COLO829 (cell line): ENCODE measurements around the gene ZFP62.

Source experiments
- DNase-seq: peaks from one replicate; pipeline ENCODE4 v3.0.0; 2012; ENCODE audit warnings: low spot score

Gene ZFP62

DNA sequence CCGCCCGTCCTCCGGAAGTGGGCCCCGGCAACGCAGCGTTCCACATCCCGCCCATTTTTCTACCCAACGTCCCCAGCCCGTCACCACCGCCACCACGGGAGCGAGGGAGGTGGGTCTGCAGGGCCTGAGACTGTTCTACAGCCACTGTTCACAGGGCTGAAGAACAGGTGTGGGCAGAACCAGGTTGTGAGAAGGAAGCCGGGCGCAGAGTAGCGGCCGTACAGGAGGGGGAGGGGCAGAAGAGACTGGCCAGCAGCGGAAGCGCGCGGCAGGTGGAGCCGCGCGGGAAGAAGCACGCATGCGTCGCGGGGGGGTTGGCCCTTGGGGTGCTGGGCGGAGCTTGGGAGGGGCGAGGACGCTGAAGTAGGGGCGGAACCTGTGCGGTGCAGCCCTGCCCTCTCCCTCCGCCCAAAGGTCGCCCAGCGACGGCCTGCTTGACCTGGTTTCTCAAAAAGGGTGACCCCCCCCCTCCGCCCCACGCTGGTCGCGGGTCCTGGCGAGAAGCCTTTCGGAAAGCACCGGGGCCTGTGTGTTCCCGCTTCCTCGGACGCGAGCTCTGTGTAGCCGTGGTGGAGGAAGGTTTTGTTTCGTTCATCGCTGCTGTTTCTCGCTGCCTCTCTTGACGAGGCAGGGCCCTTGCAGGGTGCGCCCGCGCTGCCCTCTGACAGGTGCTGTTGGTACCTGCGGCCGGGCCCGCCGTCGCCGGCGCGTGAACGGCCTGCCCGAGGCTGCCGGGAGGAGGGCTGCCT, 50.7 kb downstream of the ZFP62 start:
- DNase-seq = peak; percentile 79

DNA sequence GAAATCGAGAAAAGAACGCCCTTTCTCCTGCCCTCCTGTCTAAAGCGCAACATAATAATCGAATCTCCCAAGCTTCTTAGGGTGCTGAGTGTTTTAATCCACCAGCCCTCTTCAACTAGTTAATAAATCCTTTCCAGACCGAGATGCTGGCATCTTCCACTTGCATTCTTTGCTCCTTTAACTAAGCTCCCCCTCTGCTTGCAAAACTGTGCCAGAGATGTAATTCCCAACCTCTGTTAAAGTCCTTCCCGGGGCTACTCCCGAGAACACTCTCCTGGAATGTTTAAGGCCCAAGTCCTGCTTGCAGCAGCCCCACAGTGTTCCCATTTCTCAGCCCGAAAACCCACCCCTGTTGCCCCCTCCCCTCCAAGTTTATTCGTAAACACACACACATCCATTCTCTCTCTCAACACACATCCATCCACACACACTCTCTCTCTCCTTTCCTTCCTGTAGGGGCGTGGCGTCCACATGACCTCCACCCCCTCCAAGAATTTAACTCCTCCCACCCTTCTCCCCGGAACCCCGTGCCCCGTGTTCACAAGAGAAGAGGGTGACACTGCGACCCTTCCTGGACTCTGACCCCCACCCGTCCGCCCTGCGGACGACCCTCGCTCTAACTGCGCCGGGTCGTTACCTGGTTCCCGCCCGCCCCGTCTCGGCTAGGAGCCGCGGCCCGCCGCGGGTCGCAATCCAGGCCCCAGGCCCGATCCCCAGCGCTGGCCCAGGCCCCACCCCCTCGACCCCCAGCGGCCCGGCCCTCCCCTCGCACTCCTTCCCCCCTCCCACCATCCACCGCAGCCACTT, 51.5 kb downstream of the ZFP62 start:
- peak; percentile 69 for DNase-seq

DNA sequence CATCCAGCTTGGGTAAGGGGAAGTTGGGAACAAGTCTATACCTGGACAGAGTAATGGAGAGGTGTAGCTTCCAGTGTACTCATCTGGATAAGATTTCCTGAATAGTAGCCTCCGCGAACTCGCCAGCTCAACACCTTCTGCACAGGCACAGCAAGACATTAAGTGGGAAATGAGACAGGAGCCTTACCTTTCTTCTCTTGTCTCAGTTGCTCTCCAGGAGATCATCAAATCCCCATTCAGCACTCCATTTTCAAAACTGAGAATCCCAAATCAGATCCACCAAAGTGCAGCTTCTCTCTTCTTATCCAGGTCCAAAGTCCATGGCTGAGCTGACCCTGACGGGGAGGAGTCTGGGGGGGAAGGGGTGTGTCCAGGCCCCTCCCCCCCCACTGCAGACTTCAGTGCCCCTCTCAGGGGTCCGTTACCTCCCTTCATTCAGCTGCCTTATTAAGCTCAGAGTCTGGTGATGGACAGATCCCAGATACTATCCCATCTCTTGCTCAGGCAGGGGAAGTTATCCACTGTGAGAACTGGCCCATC, 52.5 kb downstream of the ZFP62 start:
- DNase-seq = no peak

DNA sequence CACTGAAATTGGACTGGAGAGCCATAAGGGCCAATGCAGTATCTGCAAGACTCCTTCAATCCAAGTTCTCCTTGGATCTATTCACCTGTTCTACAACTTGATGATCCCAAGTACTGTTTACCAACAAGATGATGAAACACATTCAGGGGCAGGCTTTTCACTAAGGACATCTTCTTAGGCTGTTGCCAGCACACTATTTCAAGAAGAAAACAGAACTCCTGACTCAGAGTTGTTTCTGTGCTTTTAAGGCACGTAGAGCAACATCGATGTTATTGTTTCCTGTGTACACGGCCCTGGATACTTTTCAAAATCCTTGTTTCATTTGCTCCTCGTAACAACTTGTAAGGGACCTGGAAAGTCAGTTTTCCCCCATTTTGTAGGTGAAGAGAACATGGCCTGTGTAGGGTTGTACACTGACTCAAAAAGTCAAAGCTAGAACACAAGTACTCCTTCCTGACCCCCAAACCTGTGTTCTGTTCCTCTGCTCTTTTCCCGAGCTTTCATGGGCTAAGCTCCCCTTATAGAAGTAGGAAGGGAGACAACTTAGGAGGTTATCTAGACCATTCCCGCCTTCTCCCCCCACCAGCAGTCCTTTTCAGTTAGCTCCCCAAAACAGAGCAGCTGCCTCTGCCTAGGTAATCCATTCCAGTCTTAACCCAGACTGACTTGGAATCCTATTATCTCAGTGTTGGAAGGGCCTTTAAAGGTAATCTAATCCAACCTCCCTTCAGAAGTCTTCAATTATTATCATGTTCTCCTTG, 53.2 kb downstream of the ZFP62 start:
- DNase-seq = no peak

DNA sequence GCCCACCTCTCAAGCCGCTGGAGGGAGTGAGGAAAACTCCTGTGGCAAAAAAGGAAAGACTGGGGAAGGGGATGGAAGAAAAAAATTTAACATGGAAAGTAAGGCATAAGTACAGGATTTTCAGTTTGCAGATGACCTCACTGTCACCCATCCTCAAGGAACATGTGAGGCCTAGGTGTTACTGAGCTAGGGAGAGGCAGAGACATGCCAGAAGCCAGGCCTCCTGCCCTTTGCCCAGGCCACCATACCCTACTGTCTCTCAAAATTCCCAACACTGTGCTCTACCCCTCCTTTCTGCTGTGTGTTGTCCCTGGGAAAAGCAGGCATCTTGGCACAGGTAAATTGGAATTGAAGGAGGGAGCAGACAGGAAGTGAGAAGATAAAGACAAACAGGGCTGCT, 54.0 kb downstream of the ZFP62 start:
- DNase-seq = no peak

DNA sequence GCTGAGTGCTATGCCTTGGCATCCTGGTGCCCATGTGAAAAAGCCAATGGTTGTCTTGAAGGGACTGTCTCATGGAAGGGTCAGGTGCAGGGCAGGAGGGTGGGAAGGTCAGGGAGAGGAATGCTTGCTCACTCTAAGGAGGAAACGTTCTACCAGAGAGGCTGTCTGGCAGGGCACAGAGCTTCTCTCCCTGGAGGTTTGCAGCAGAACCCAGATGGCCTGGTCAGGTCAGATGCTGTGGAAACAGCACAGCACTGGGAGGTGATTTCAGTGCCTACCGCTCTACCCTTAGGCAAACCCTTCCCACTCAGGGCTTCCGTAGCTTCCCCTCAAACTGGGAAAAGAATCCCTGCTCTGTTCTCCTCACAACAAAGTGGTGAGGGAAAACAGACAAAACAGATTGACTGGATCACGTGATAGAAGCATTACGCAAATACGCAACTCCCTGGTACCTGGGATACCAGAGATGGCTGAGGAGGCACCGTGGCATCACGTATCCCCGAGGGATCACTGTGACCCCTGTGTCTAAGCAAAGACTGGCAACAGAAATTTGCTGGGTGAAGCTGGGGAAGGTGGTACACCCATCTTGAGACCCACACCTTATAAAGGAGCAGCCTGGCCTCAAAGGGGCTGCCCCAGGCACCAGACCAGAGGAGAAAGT, 54.6 kb downstream of the ZFP62 start:
- peak; percentile 49 for DNase-seq

DNA sequence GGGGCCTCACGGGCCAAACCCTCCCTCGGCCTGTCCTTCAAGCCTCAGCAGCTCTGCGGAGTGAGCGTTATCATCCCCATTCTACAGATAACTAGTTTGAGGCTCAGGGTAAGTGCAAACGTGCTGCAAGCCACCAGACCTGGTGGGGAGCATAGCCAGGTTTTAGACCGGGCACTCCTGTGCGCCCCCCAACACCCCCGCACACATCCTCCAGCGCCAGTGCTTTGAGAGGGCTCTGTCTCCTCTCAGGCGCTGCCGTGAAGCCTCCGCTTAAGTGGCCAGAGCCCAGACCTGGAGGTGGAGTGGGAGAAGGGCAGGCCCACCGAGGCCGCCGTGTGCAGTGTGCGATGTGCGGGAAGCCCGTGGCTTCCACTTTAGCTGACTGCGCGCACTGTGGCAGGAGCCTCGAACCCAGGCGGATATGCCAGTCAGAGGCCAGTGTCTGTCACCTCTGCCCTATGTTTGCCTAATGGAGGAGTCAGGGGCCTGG, 56.9 kb downstream of the ZFP62 start:
- DNase-seq = no peak

DNA sequence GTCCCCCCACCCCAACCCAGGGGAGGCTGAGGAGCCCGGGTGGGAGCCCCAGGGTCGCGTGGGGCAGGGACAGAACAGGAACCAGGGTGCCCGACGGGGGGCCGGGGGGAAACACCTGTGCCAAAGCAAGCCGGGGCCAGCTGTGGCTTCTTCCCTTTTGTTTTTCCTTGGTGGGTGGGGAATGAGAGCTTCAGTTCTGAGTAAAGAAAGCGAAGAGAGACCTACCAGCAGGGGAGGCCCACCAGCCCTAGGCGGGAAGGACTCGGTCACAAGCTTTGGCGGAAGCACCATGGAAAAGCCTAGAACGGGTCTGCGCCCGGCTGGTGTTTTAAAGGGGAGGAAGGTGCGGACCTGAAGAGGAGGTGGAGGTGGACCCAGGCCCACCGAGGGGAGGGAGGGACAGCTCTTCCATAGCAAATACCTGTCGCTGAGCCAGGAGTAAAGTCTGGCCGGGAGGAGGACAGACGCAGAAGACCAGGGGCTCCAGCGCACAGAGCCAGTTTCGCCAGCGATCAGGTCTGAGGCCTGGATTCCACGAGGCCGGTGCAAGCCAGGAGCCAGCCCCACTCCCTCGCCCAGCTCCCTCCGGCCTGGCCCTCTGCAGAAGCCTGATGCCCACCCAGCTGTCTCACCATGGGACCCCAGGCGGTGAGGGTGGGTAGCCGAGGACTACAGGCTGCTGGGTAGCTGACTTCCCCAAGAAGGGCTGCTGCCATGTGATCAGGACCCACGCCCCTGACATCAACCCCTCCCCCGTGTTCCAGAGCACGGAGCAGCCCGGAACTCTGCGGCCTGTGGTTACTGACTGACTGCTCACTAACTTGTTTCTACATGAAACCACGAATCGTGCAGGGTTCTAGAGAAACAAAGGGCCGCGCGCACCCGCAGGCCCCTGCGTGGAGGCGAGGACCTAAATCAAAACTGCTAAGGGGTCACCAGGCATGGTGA, 57.6 kb downstream of the ZFP62 start:
- DNase-seq = no peak

DNA sequence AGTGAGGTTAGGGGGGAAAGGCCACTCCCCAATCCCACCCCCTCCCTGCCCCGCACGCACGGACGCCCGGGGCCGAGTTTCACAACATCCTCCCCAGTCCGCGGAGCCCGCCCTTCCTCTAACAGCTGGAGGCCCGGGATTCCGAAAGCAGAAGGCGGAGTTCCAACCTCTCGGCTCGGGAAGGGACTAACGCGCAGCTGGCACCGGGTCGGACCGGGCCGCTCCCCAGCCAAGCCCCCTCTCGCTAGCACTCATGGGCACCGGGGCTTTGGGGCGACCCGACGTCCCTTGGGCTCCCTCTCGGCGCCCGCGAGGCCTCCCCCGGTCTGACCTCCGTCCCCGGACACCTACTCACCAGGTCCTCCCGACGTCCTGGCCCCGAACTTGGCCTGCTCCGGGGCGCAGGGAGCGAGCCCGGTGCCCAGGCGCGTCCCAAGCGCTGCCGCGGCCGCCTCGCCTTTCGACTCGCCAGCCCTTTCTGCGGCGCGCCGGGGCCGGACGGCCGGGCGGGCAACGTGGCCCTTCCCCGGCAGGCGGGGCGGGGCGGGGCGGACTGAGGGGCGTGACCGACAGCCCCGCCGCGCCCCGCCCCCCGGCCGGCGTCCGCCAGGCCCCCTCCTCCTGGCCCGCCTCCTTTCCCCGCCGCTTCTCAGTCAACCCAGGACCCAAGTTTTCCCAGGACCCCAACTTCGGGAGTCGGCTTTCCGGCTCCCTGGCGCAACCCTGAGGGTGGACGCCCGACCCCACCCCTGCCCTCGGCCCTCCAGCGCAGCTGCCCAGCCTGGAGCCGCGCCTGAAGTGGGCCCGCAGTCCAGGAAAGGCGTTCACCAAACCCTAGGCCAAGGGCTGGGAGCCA, 58.5 kb downstream of the ZFP62 start, which contains the start of gene MGAT1:
Gene MGAT1, minus strand, starts transcription at position 482 of the 856 bp plus-strand sequence. CDS start 9,835 bp downstream, outside the sequence.
- peak; percentile 56 for DNase-seq

DNA sequence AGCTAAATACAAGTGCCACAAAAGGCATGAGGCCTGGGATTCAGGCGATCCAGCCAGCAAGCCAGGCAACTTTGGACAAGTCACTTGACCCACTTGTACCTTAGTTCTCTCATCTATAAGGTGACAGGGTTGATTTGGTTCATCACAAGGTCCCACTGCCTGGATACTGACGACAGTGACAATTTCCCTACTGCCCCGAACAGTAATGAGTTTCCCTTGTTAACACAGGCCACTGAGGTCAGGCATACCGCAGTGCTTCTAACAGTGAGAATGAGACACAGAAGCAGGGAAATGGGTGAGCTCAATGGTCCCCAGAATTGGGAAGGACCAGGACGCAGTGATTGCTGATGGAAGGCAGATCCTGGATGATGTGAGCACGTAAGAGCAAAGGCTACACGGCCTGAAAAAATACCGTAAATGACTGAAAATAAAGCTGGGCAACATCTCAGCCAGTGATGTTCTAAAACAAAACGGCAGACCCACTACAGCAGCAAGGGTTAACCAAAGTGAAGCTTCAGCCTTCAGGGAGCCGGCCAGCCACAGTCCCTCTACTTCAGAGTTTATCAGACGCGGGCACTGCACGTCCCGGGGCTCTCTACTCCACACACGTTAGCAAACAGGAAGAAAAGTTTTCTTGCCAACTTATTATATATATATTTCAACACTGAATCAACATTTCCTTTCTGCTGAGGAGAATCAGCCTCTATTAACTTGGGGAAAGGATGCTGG, 59.3 kb downstream of the ZFP62 start:
- no peak for DNase-seq

DNA sequence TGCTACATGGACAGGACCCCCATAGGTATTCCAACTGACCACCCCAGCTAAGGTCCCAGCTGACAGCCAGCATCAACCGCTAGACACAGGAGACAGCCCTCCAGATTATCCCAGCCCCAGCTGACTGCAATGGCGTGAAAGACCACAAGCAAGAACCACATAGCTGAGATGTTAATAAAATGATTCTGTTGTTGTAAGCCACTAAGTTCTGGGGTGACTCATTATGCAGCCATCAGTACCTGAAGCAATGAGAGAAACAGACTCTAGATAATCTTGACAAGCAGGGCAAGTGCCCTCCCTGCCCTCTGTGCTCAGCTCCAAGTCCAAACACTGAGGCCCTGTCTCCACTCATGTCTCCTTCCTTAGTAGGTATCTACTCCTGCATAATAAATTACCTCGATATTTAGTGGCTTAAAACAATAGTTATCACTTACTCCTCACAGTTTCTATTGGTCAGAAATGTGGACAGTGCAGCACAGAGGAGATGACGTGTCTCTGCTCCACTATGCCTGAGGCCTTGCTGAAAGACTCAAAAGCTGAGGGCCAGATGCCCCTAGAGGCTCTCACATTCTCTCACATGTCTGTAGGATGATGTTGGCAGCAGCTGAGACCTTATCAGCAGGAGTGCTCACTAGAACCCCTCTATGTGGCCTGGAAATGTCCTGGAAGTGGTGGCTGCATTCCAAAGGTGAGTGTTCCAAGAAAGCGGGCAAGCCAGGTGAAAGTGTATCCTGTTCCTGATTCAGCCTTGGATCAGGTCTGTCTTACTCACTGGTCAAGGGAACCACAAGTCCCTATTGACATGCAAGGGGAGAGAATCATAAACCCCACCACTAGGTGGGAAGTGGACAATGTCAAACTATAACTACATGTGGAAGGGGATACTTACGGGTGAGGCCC, 60.9 kb downstream of the ZFP62 start:
- DNase-seq = no peak

DNA sequence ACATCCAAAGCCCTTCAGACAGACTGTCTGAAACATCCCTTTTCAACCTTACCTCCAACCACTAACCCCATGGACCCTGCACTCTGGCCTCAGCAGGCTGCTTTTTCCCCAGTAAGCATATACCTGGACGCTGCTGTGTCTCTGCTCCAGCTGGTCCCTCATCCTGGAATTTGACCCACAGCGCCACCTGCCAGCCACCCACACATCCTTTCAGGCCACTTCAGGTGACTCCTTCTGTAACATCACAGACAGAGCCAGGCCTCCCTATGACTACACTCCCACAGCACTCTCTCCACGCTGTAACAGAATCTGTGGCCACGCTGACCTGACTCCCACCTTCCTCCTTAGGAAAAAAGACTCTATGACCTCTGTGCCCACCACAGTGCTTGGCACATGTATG, 61.9 kb downstream of the ZFP62 start:
- DNase-seq = no peak

DNA sequence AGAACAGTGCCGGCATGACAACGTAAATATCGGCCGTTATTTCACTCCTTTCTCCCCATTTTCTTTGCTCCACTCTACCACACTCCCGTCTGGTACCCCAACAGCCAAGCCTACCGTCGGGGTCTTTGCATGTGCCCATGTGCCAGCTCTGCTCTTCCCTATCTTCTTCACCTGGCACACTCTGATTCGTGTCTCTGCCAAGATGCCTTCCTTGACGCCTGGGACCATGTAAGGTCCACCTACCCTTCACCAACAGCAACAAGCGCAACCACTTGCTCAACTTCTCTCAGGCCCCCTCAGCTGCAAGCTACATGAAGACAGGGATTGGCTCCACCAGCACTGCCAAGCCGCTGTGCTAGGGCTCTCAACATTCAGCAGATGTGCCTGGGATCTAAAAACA, 62.9 kb downstream of the ZFP62 start:
- DNase-seq = no peak
